Measurements from ENCODE around the gene RPLP1.
A peak's percentile ranks its signal among the peaks of the same experiment; 100 is the strongest.

GRCh38 chr15:69457304-69458280 lies 5.0 kb downstream of the RPLP1 start:
- no peak for TF ChIP-seq TAF1 (IDR thresholded peaks at IDR 0.05; ENCODE audit: borderline replicate concordance, low read depth, low read length)
- peak; percentile 58; the same call in 1 of the 2 replicates for TF ChIP-seq POLR2A (IDR thresholded peaks at IDR 0.05; ENCODE audit: low read depth, low read length)
- 0 out of 2 replicates have a peak, but pooled peaks have one; percentile 36 for TF ChIP-seq POLR2AphosphoS5 (IDR thresholded peaks at IDR 0.05; ENCODE audit: low read depth, low read length)
